Measurements from ENCODE around the gene LRRC25. TPM values are rescaled to one million over a fixed set of nuclear protein-coding genes. Genes with fewer than 3 reads are reported as not detected.
"Not testable (repeated sequence)": the region's sequence is repeated elsewhere in the genome, so short reads cannot be mapped to it uniquely, and the experiment has no call there.

Gene LRRC25
- total RNA-seq, 2 experiments from 2014 or later = 0.98 to 4.1 TPM

DNA sequence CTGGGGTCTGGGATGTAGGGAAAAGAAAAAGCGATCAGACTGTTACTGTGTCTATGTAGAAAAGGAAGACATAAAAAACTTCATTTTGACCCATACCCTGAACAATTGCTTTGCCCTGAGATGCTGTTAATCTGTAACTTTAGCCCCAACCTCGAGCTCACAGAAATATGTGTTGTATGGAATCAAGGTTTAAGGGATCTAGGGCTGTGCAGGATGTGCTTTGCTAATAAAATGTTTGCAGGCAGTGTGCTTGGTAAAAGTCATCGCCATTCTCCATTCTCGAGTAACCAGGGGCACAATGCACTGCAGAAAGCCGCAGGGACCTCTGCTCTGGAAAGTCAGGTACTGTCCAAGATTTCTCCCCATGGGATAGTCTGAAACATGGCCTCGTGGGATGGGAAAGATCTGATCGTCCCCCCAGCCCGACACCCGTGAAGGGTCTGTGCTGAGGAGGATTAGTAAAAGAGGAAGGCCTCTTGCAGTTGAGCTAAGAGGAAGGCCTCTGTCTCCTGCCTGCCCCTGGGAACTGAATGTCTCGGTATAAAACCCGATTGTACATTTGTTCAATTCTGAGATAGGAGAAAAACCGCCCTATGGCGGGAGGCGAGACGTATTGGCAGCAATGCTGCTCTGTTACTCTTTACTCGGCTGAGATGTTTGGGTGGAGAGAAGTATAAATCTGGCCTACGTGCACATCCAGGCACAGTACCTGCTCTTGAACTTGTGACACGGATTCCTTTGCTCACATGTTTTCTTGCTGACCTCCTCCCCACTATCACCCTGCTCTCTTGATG lies 5.2 kb upstream of the LRRC25 start:
- H3K36me3 ChIP-seq (ENCODE audit: insufficient read depth, low read length); POLR2A ChIA-PET; BruUV-seq (replicated peaks); H3K9me2 ChIP-seq (ENCODE audit: insufficient read depth, low read length); H3K79me2 ChIP-seq (ENCODE audit: insufficient read depth, low read depth, low read length); H3K9me3 ChIP-seq (ENCODE audit: low read length); DNase-seq (ENCODE audit: low spot score); H4K20me1 ChIP-seq (ENCODE audit: insufficient read depth, low read length); CTCF ChIA-PET (ENCODE audit: unreplicated experiment): not testable (repeated sequence)
- peak overlapping the region; percentile 75 for H3K27ac ChIP-seq (ENCODE audit: low read depth, low read length, poor library complexity, severe bottlenecking)
- H3K4me2 ChIP-seq (ENCODE audit: low read length) = peak overlapping the region; percentile 66
- H3K4me1 ChIP-seq (ENCODE audit: insufficient read depth, low read length, poor library complexity, severe bottlenecking) = peaks cover 48% of the 10 kb centered on the region
- H3K4me3 ChIP-seq (ENCODE audit: low read depth, low read length, poor library complexity, severe bottlenecking) = peak overlapping the region; percentile 56
- intact Hi-C loops (cut with micrococcal nuclease; ENCODE audit: unreplicated experiment) = loop anchor here (2.0 kb wide), 1 partner anchor 54 kb away; no protein-coding TSS in a partner anchor
- H2AFZ ChIP-seq (ENCODE audit: low read length) = peak overlapping the region; percentile 52

GRCh38 chr19:18401580-18402112 lies 4.2 kb upstream of the LRRC25 start:
- Histone ChIP-seq H3K9me3 (ENCODE audit: low read length) (no peaks in the 10 kb centered on the region), H3K4me2 (ENCODE audit: low read length) (peak overlapping the region; percentile 66), H3K27ac (ENCODE audit: low read depth, low read length, poor library complexity, severe bottlenecking) (peak overlapping the region; percentile 75), H3K9me2 (ENCODE audit: insufficient read depth, low read length) (no peaks in the 10 kb centered on the region), H4K20me1 (ENCODE audit: insufficient read depth, low read length) (no peaks in the 10 kb centered on the region), H2AFZ (ENCODE audit: low read length) (peak overlapping the region; percentile 68), H3K4me1 (ENCODE audit: insufficient read depth, low read length, poor library complexity, severe bottlenecking) (peaks cover 58% of the 10 kb centered on the region), H3K4me3 (ENCODE audit: low read depth, low read length, poor library complexity, severe bottlenecking) (peak overlapping the region; percentile 56), H3K79me2 (ENCODE audit: insufficient read depth, low read depth, low read length) (no peaks in the 10 kb centered on the region), H3K36me3 (ENCODE audit: insufficient read depth, low read length) (no peaks in the 10 kb centered on the region)
- no TSS peak for BruUV-seq (replicated peaks)
- intact Hi-C loops (cut with micrococcal nuclease; ENCODE audit: unreplicated experiment) = loop anchor here (2.0 kb wide), 1 partner anchor 53 kb away; no protein-coding TSS in a partner anchor
- DNase-seq (ENCODE audit: low spot score) = peak; percentile 96
- POLR2A ChIA-PET = interaction anchor here (0.6 to 0.8 kb wide), 2 partner anchors 110 to 122 kb away, joined by 3 read pairs; no protein-coding TSS in a partner anchor
- TF ChIP-seq EZH2phosphoT487 (IDR thresholded peaks at IDR 0.05; ENCODE audit: borderline replicate concordance, low read depth, low read length) = no peak
- TF ChIP-seq CTCF (conservative IDR thresholded peaks at IDR 0.05; ENCODE audit: low read length) = peak; percentile 78
- CTCF ChIA-PET (ENCODE audit: unreplicated experiment) = no interaction called here

GRCh38 chr19:18399008-18399407 lies 1.6 kb upstream of the LRRC25 start:
- BruUV-seq (replicated peaks) = no TSS peak
- no peak for DNase-seq (ENCODE audit: low spot score)
- ChIA-PET CTCF (ENCODE audit: unreplicated experiment) (no interaction called here), POLR2A (no interaction called here)
- no peaks in the 10 kb centered on the region for H3K9me2 ChIP-seq (ENCODE audit: insufficient read depth, low read length)
- no peaks in the 10 kb centered on the region for H3K9me3 ChIP-seq (ENCODE audit: low read length)
- no peaks in the 10 kb centered on the region for H4K20me1 ChIP-seq (ENCODE audit: insufficient read depth, low read length)
- peaks cover 59% of the 10 kb centered on the region for H3K4me1 ChIP-seq (ENCODE audit: insufficient read depth, low read length, poor library complexity, severe bottlenecking)
- H3K27ac ChIP-seq (ENCODE audit: low read depth, low read length, poor library complexity, severe bottlenecking) = no peak overlapping the region
- intact Hi-C loops (cut with micrococcal nuclease; ENCODE audit: unreplicated experiment) = no loop called here
- no peaks in the 10 kb centered on the region for H3K79me2 ChIP-seq (ENCODE audit: insufficient read depth, low read depth, low read length)
- H3K4me3 ChIP-seq (ENCODE audit: low read depth, low read length, poor library complexity, severe bottlenecking) = no peak overlapping the region
- TF ChIP-seq EZH2phosphoT487 (IDR thresholded peaks at IDR 0.05; ENCODE audit: borderline replicate concordance, low read depth, low read length) (no peak), CTCF (conservative IDR thresholded peaks at IDR 0.05; ENCODE audit: low read length) (no peak)
- H3K4me2 ChIP-seq (ENCODE audit: low read length) = no peak overlapping the region
- H2AFZ ChIP-seq (ENCODE audit: low read length) = no peak overlapping the region
- no peaks in the 10 kb centered on the region for H3K36me3 ChIP-seq (ENCODE audit: insufficient read depth, low read length)

Data from OCI-LY7 (cell line).